Tibial artery (tissue), 4 donors: ENCODE results near the gene ARHGAP45.

Experiments used
- DNase-seq, 2 donors: peaks; one replicate each; pipeline ENCODE4 v3.0.0-alpha.2; 2019
- H3K27ac ChIP-seq, 2 donors: fragments of 200-600 bp; sonication (generic) in 1 of 2; 1 replicate in 1 of 2; 2 replicates in 1 of 2; pipeline ENCODE4 v1.5.1; 2018 to 2019; ENCODE audit warnings: mild to moderate bottlenecking in 1 of 2
- H3K27me3 ChIP-seq, 2 donors: fragments of 200-600 bp; sonication (generic) in 1 of 2; one replicate each; pipeline versions ENCODE4 v1.5.1 to v1.6.0; 2016 to 2019
- H3K36me3 ChIP-seq, 3 donors: fragments of 200-600 bp; sonication (generic) in 2 of 3; one replicate each; pipeline ENCODE4 v1.5.1; 2016 to 2019; ENCODE audit warnings: mild to moderate bottlenecking in 2 of 3
- H3K4me1 ChIP-seq, 4 donors: fragments of 200-600 bp; sonication (generic) in 2 of 4; 1 replicate in 3 of 4; 2 replicates in 1 of 4; pipeline ENCODE4 v1.5.1; 2016 to 2019
- H3K4me3 ChIP-seq, 2 donors: fragments of 200-600 bp; sonication (generic) in 1 of 2; 1 replicate in 1 of 2; 2 replicates in 1 of 2; pipeline ENCODE4 v1.5.1; 2018 to 2019; ENCODE audit warnings: mild to moderate bottlenecking in 2 of 2
- H3K9me3 ChIP-seq, 3 donors: fragments of 200-600 bp; sonication (generic) in 1 of 3; one replicate each; pipeline ENCODE4 v1.5.1; 2016 to 2019
- CTCF ChIP-seq, 2 experiments: fragments of 200-600 bp in 1 of 2; fragments of 450-650 bp in 1 of 2; IDR thresholded peaks; one replicate each; pipeline ENCODE4 v1.5.1; 2017 to 2019; ENCODE audit warnings: antibody characterized with exemption in 2 of 2, mild to moderate bottlenecking in 1 of 2, moderate library complexity in 1 of 2
- intact Hi-C: fragments of 100-400 bp; cut with DNase I; formaldehyde crosslinking; loops from one replicate; pipeline ENCODE4 v1.15.0; 2023; ENCODE audit warnings: low total_unique reads

ARHGAP45 gene

GRCh38 chr19:1051791-1052190 lies 15.2 kb upstream of the ARHGAP45 start:
- DNase-seq = no peak
- Histone ChIP-seq H3K27me3 (no peaks in the 10 kb centered on the region), H3K4me3 (no peak overlapping the region), H3K4me1 (no peaks in the 10 kb centered on the region), H3K9me3 (peaks cover 0 to 14% (median 12%) of the 10 kb centered on the region in 3 donors), H3K36me3 (peaks cover 1 to 13% (median 4%) of the 10 kb centered on the region in 3 donors), H3K27ac (no peak overlapping the region)
- TF ChIP-seq CTCF (IDR thresholded peaks at IDR 0.05) = no peak
- intact Hi-C loops = no loop called here

- peaks cover 5 to 19% (median 9%) of the 10 kb centered on the region in 3 donors for H3K36me3 ChIP-seq
- no peaks in the 10 kb centered on the region for H3K4me1 ChIP-seq
- DNase-seq = no peak
- intact Hi-C loops = no loop called here
- H3K9me3 ChIP-seq = peaks cover 0 to 20% (median 19%) of the 10 kb centered on the region in 3 donors
- no peak for TF ChIP-seq CTCF (IDR thresholded peaks at IDR 0.05)
- H3K4me3 ChIP-seq = no peak overlapping the region
- H3K27ac ChIP-seq = no peak overlapping the region
- no peaks in the 10 kb centered on the region for H3K27me3 ChIP-seq
These were observed 14.5 kb upstream of the ARHGAP45 start for GRCh38 chr19:1052349-1052975.

GRCh38 chr19:1053176-1054101 lies 13.5 kb upstream of the ARHGAP45 start:
- no peak for DNase-seq

GRCh38 chr19:1054102-1055027 lies 12.6 kb upstream of the ARHGAP45 start:
- Histone ChIP-seq H3K27me3 (no peaks in the 10 kb centered on the region), H3K27ac (no peak overlapping the region), H3K9me3 (peaks cover 4 to 39% (median 38%) of the 10 kb centered on the region in 3 donors), H3K36me3 (peaks cover 9 to 25% (median 14%) of the 10 kb centered on the region in 3 donors), H3K4me3 (no peak overlapping the region), H3K4me1 (no peaks in the 10 kb centered on the region)
- intact Hi-C loops = no loop called here
- no peak for TF ChIP-seq CTCF (IDR thresholded peaks at IDR 0.05)
- DNase-seq = no peak

More at GRCh38 chr19:1053176-1054101, 13.5 kb upstream of the ARHGAP45 start:
- Histone ChIP-seq H3K4me3 (no peak overlapping the region), H3K9me3 (peaks cover 4 to 30% (median 29%) of the 10 kb centered on the region in 3 donors), H3K36me3 (peaks cover 7 to 19% (median 14%) of the 10 kb centered on the region in 3 donors), H3K27ac (no peak overlapping the region), H3K27me3 (no peaks in the 10 kb centered on the region), H3K4me1 (no peaks in the 10 kb centered on the region)
- intact Hi-C loops = no loop called here
- TF ChIP-seq CTCF (IDR thresholded peaks at IDR 0.05) = no peak

GRCh38 chr19:1055028-1055425 lies 11.9 kb upstream of the ARHGAP45 start:
- no peaks in the 10 kb centered on the region for H3K27me3 ChIP-seq
- no peak for TF ChIP-seq CTCF (IDR thresholded peaks at IDR 0.05)
- peaks cover 9 to 27% (median 14%) of the 10 kb centered on the region in 3 donors for H3K36me3 ChIP-seq
- DNase-seq = no peak
- H3K4me3 ChIP-seq = no peak overlapping the region
- H3K9me3 ChIP-seq = peaks cover 4 to 44% (median 43%) of the 10 kb centered on the region in 3 donors
- H3K4me1 ChIP-seq = no peaks in the 10 kb centered on the region
- intact Hi-C loops = no loop called here
- no peak overlapping the region for H3K27ac ChIP-seq
